ENCODE data around the gene TRIP12. TPM values are rescaled to one million over a fixed set of nuclear protein-coding genes. Genes with fewer than 3 reads are reported as not detected.

Gene TRIP12
- total and polyA plus RNA-seq, 4 experiments from 2014 or later, result 14.5 to 224 (median 135) TPM

Other genes with a start within 250 kb of the TRIP12 start
- not detected for gene DNER, start 207.5 kb downstream of the TRIP12 start, total RNA-seq
- not detected for gene DNER, start 207.5 kb downstream of the TRIP12 start, polyA plus RNA-seq
- gene FBXO36, start 494 bp upstream of the TRIP12 start, total RNA-seq, result under 1 TPM; 0.55 to 0.75 TPM
- 1 to 10 TPM in 1 of 2 donors, under 1 TPM in 1; 0.56 to 2.2 TPM for gene FBXO36, start 494 bp upstream of the TRIP12 start, polyA plus RNA-seq
- gene SLC16A14, start 146.9 kb upstream of the TRIP12 start, total RNA-seq, result under 1 TPM; 0.12 to 0.14 TPM
- under 1 TPM in 1 of 2 donors, not detected in 1; 0.44 TPM for gene SLC16A14, start 146.9 kb upstream of the TRIP12 start, polyA plus RNA-seq

Measured in CD4-positive, alpha-beta memory T cell (primary cell).